Astrocyte (in vitro differentiated cells and primary cell): ENCODE data around the gene PRR5L. TPM values are rescaled to one million over a fixed set of nuclear protein-coding genes. Genes with fewer than 3 reads are reported as not detected.

Experiments
- DNase-seq: peaks from one replicate; pipeline ENCODE4 v3.0.0-alpha.2; 2010; ENCODE audit warnings: low read depth
- FAIRE-seq: peaks from 2 replicates; lab custom pipeline; 2011; peaks lifted over from hg19 to GRCh38; lab: Jason Lieb, UNC
- H2AFZ ChIP-seq: 2 replicates; pipeline ENCODE4 v1.6.0; 2012; ENCODE audit warnings: low read depth, low read length, inconsistent platforms
- H3K27ac ChIP-seq: 2 replicates; pipeline ENCODE4 v1.5.1; 2011; ENCODE audit warnings: low read depth, low read length, inconsistent platforms
- H3K27me3 ChIP-seq: 2 replicates; pipeline ENCODE4 v1.6.0; 2011; ENCODE audit warnings: low read length, inconsistent platforms; ENCODE audit not compliant: insufficient read depth
- H3K36me3 ChIP-seq: 2 replicates; pipeline ENCODE4 v1.5.1; 2011; ENCODE audit warnings: low read length, inconsistent platforms; ENCODE audit not compliant: insufficient read depth
- H3K4me1 ChIP-seq: 2 replicates; pipeline ENCODE4 v1.5.1; 2011; ENCODE audit warnings: low read length, inconsistent platforms; ENCODE audit not compliant: insufficient read depth
- H3K4me2 ChIP-seq: 2 replicates; pipeline ENCODE4 v1.6.0; 2012; ENCODE audit warnings: low read length, inconsistent platforms
- H3K4me3 ChIP-seq: 2 replicates; pipeline ENCODE4 v1.5.1; 2011; ENCODE audit warnings: low read depth, mild to moderate bottlenecking, low read length, inconsistent platforms; ENCODE audit not compliant: insufficient read depth
- H3K79me2 ChIP-seq: 2 replicates; pipeline ENCODE4 v1.6.0; 2012; ENCODE audit warnings: mild to moderate bottlenecking, low read length, inconsistent platforms; ENCODE audit not compliant: insufficient read depth
- H3K9ac ChIP-seq: 2 replicates; pipeline ENCODE4 v1.6.0; 2012; ENCODE audit warnings: mild to moderate bottlenecking, low read length, inconsistent platforms
- H3K9me3 ChIP-seq: 2 replicates; pipeline ENCODE4 v1.5.1; 2012; ENCODE audit warnings: low read depth, mild to moderate bottlenecking, low read length, inconsistent platforms; ENCODE audit not compliant: insufficient read depth
- H4K20me1 ChIP-seq: 2 replicates; pipeline ENCODE4 v1.6.0; 2012; ENCODE audit warnings: low read length, inconsistent platforms; ENCODE audit not compliant: insufficient read depth
- H3K27ac Mint-ChIP-seq: one replicate; pipeline ENCODE4 v1.8.0; 2021; ENCODE audit warnings: mild to moderate bottlenecking, mixed read lengths; ENCODE audit not compliant: unreplicated experiment
- H3K27me3 Mint-ChIP-seq: one replicate; pipeline ENCODE4 v1.8.0; 2021; ENCODE audit warnings: low read depth, mixed read lengths; ENCODE audit not compliant: unreplicated experiment
- H3K36me3 Mint-ChIP-seq: one replicate; pipeline ENCODE4 v1.8.0; 2021; ENCODE audit warnings: low read depth, mixed read lengths; ENCODE audit not compliant: unreplicated experiment
- H3K4me1 Mint-ChIP-seq: one replicate; pipeline ENCODE4 v1.8.0; 2021; ENCODE audit warnings: low read depth, mixed read lengths; ENCODE audit not compliant: unreplicated experiment
- H3K4me3 Mint-ChIP-seq: one replicate; pipeline ENCODE4 v1.8.0; 2021; ENCODE audit warnings: mild to moderate bottlenecking, moderate library complexity, mixed read lengths; ENCODE audit not compliant: unreplicated experiment
- H3K9me3 Mint-ChIP-seq: one replicate; pipeline ENCODE4 v1.8.0; 2021; ENCODE audit warnings: mild to moderate bottlenecking, mixed read lengths; ENCODE audit not compliant: unreplicated experiment
- EZH2 ChIP-seq: IDR thresholded peaks from 2 replicates; pipeline ENCODE4 v1.6.1; 2012; ENCODE audit warnings: mild to moderate bottlenecking, low read length, inconsistent platforms; ENCODE audit not compliant: insufficient read depth
- total RNA-seq: library from RNA; stranded (reverse); gene quantifications from 2 replicates; pipeline ENCODE4 v1.2.1, GENCODE V29; 2021
- TF ChIP-seq, protein P1 (sequence below): IDR thresholded peaks from 2 replicates; pipeline ENCODE4 v1.5.1; 2011; ENCODE audit warnings: low read depth, mild to moderate bottlenecking, inconsistent platforms, low read length, moderate library complexity; ENCODE audit not compliant: insufficient read depth

Gene PRR5L
- total RNA-seq, 1 donor from 2014 or later: 55.6 TPM

DNA sequence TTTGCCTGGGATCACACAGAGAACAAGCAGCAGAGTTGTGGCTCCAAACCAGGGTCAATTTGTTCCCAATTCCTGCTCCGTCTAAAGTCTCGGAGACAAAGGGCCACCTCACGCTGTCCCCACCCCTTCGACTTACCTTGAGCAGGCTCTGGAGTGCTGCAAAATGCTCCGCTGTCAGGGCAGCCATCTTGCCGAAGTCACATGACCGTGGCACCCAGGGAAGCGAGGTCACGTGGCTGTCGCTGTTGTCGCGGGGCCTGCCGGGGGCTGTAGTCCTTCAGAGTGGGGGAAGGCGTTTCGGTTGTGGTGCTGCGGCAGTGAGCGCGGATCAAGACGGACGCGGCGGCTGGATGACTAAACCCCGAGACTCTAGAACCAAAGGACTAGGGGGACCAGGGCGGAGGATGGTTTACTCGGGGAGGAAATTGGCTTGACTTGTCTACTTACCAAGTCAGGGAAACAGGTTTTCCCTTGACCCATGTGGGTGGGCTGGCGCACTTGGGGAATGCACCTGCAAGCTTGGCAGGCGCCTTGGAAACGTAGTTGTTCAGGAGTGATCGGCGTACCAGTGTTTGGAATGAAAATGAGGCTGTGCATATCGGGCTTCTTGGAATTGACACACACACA lies 6.7 kb upstream of the PRR5L start, which contains the start of gene COMMD9:
TSS of gene COMMD9 (minus strand) at position 199 of the 627 bp plus-strand sequence. CDS start at position 187, 12 bp downstream.
- peaks cover 2% of the 10 kb centered on the region for H3K9me3 Mint-ChIP-seq
- FAIRE-seq: peak; percentile 37

DNA sequence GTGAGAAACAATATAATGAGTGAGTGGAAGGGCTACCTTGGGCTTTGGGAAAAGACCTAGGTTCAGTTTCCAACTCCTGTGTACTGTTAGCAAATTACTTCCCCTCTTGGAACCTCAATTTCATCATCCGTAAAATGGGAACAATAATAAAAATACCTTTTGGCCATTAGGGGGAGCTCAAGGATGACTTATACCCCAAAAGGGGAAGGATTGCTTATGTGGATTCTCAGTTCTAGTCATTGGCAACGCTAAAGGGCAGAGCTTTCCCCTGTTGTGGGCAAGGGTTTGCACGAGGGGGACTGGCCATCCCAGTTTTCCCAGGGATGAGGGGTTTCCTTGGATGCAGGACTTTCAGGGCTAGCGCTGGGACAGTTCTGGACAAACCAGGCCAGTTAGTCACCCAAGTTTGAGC lies 3.8 kb upstream of the PRR5L start:
- H3K9me3 ChIP-seq: no peaks in the 10 kb centered on the region
- H3K4me3 Mint-ChIP-seq: no peak overlapping the region
- no peak overlapping the region for H3K27ac Mint-ChIP-seq
- no peak overlapping the region for H3K4me2 ChIP-seq
- no peak overlapping the region for H3K27ac ChIP-seq
- peaks cover 17% of the 10 kb centered on the region for H3K79me2 ChIP-seq
- peaks cover 2% of the 10 kb centered on the region for H3K9me3 Mint-ChIP-seq
- no peaks in the 10 kb centered on the region for H3K36me3 Mint-ChIP-seq
- H3K4me1 ChIP-seq: no peaks in the 10 kb centered on the region
- peak overlapping the region; percentile 19 for H2AFZ ChIP-seq
- peak; percentile 20 for DNase-seq
- H3K36me3 ChIP-seq: no peaks in the 10 kb centered on the region
- H3K9ac ChIP-seq: no peak overlapping the region
- H3K27me3 Mint-ChIP-seq: peaks cover 4% of the 10 kb centered on the region
- peaks cover 11% of the 10 kb centered on the region for H3K4me1 Mint-ChIP-seq
- no peaks in the 10 kb centered on the region for H3K27me3 ChIP-seq
- FAIRE-seq: no peak
- no peak overlapping the region for H3K4me3 ChIP-seq
- no peaks in the 10 kb centered on the region for H4K20me1 ChIP-seq
- TF ChIP-seq, protein P1, sequence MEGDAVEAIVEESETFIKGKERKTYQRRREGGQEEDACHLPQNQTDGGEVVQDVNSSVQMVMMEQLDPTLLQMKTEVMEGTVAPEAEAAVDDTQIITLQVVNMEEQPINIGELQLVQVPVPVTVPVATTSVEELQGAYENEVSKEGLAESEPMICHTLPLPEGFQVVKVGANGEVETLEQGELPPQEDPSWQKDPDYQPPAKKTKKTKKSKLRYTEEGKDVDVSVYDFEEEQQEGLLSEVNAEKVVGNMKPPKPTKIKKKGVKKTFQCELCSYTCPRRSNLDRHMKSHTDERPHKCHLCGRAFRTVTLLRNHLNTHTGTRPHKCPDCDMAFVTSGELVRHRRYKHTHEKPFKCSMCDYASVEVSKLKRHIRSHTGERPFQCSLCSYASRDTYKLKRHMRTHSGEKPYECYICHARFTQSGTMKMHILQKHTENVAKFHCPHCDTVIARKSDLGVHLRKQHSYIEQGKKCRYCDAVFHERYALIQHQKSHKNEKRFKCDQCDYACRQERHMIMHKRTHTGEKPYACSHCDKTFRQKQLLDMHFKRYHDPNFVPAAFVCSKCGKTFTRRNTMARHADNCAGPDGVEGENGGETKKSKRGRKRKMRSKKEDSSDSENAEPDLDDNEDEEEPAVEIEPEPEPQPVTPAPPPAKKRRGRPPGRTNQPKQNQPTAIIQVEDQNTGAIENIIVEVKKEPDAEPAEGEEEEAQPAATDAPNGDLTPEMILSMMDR: peak; percentile 55
- TF ChIP-seq EZH2: no peak

More for the DNA sequence above, 6.7 kb upstream of the PRR5L start, which contains the start of gene COMMD9:
- Mint-ChIP-seq H3K27ac (peak within 1 kb of the TSS; percentile 93), H3K27me3 (peaks cover 4% of the 10 kb centered on the region), H3K4me1 (peaks cover 11% of the 10 kb centered on the region), H3K36me3 (no peaks in the 10 kb centered on the region), H3K4me3 (peak within 1 kb of the TSS; percentile 97)
- H2AFZ ChIP-seq: peak within 1 kb of the TSS; percentile 96
- H3K27me3 ChIP-seq: no peaks in the 10 kb centered on the region
- TF ChIP-seq, protein P1: no peak
- TF ChIP-seq EZH2: no peak
- DNase-seq: peak; percentile 86
- peak within 1 kb of the TSS; percentile 92 for H3K4me2 ChIP-seq
- H3K27ac ChIP-seq: peak within 1 kb of the TSS; percentile 60
- H3K9me3 ChIP-seq: no peaks in the 10 kb centered on the region
- H4K20me1 ChIP-seq: peaks cover 6% of the 10 kb centered on the region
- H3K4me1 ChIP-seq: no peaks in the 10 kb centered on the region
- H3K36me3 ChIP-seq: no peaks in the 10 kb centered on the region
- H3K79me2 ChIP-seq: peaks cover 31% of the 10 kb centered on the region
- H3K9ac ChIP-seq: peak within 1 kb of the TSS; percentile 88
- peak within 1 kb of the TSS; percentile 99 for H3K4me3 ChIP-seq
